Stimulated activated CD8-positive, alpha-beta memory T cell treated with anti-CD3 and anti-CD28 coated beads, Interleukin-2, amount 100 ng/mL, for 1 hour (primary cell): ENCODE data around the gene NAV1.
A peak's percentile ranks its signal among the peaks of the same experiment; 100 is the strongest.
"Not testable (repeated sequence)": the region's sequence is repeated elsewhere in the genome, so short reads cannot be mapped to it uniquely, and the experiment has no call there.

ENCODE experiments used
- DNase-seq, 2 donors: peaks; one replicate each; pipeline ENCODE4 v3.0.0-alpha.2; 2020; ENCODE audit warnings: low read depth in 2 of 2

The NAV1 gene

GRCh38 chr1:201549522-201549921, 10.6 kb downstream of the NAV1 start:
- not testable (repeated sequence) for DNase-seq

- no peak for DNase-seq
Measured at GRCh38 chr1:201551096-201551495, 12.2 kb downstream of the NAV1 start.

GRCh38 chr1:201551877-201552731, 13.2 kb downstream of the NAV1 start:
- no peak for DNase-seq

- DNase-seq = no peak
Measured at GRCh38 chr1:201552941-201553351, 14.0 kb downstream of the NAV1 start.

- DNase-seq = no peak
Measured at GRCh38 chr1:201553496-201554189, 14.7 kb downstream of the NAV1 start.

GRCh38 chr1:201554190-201554600, 15.3 kb downstream of the NAV1 start:
- DNase-seq = no peak

- DNase-seq = no peak
Measured at GRCh38 chr1:201554789-201555592, 16.1 kb downstream of the NAV1 start.

GRCh38 chr1:201555593-201555945, 16.6 kb downstream of the NAV1 start:
- DNase-seq = no peak

- no peak for DNase-seq
Measured at GRCh38 chr1:201556841-201557571, 18.1 kb downstream of the NAV1 start.

- DNase-seq = no peak
Measured at GRCh38 chr1:201557572-201557958, 18.6 kb downstream of the NAV1 start.

GRCh38 chr1:201559679-201560162, 20.8 kb downstream of the NAV1 start:
- DNase-seq = peak; percentile 15 to 33

GRCh38 chr1:201560328-201561194, 21.6 kb downstream of the NAV1 start:
- DNase-seq = no peak

GRCh38 chr1:201561195-201561564, 22.3 kb downstream of the NAV1 start:
- no peak for DNase-seq

- no peak for DNase-seq
Measured at GRCh38 chr1:201561601-201562000, 22.7 kb downstream of the NAV1 start.

GRCh38 chr1:201562257-201562656, 23.3 kb downstream of the NAV1 start:
- DNase-seq = no peak

GRCh38 chr1:201562659-201563405, 23.9 kb downstream of the NAV1 start:
- DNase-seq = no peak

GRCh38 chr1:201563406-201563780, 24.5 kb downstream of the NAV1 start:
- no peak for DNase-seq

GRCh38 chr1:201563941-201564340, 25.0 kb downstream of the NAV1 start:
- DNase-seq = no peak

- DNase-seq = no peak
Measured at GRCh38 chr1:201565024-201565730, 26.2 kb downstream of the NAV1 start.
